Testis (tissue), 2 donors: ENCODE results near the gene EXOC4.

Source experiments
- CTCF ChIP-seq, 3 experiments: fragments of 450-650 bp in 2 of 3; fragments of 200-600 bp in 1 of 3; sonication (generic) in 1 of 3; IDR thresholded peaks; one replicate each; pipeline ENCODE4 v1.5.1; 2016 to 2019; ENCODE audit warnings: antibody characterized with exemption in 3 of 3, mild to moderate bottlenecking in 2 of 3, moderate library complexity in 1 of 3
- POLR2A ChIP-seq: fragments of 450-650 bp; IDR thresholded peaks from one replicate; pipeline ENCODE4 v1.6.1; 2017; ENCODE audit warnings: antibody characterized with exemption, mild to moderate bottlenecking, moderate library complexity

GRCh38 chr7:133822001-133822641 lies 569.2 kb downstream of the EXOC4 start:
- TF ChIP-seq CTCF (IDR thresholded peaks at IDR 0.05) (no peak), POLR2A (no peak)
